GM21576 (cell line): ENCODE measurements around the gene FAM72C.
"Not testable (repeated sequence)": the region's sequence is repeated elsewhere in the genome, so short reads cannot be mapped to it uniquely, and the experiment has no call there.

Experiments
- ATAC-seq: cut with Tn5 transposase; IDR thresholded peaks from one replicate; pipeline ENCODE4 v1.9.1; 2021; ENCODE audit warnings: mild to moderate bottlenecking, moderate library complexity; ENCODE audit not compliant: unreplicated experiment

Gene FAM72C

DNA sequence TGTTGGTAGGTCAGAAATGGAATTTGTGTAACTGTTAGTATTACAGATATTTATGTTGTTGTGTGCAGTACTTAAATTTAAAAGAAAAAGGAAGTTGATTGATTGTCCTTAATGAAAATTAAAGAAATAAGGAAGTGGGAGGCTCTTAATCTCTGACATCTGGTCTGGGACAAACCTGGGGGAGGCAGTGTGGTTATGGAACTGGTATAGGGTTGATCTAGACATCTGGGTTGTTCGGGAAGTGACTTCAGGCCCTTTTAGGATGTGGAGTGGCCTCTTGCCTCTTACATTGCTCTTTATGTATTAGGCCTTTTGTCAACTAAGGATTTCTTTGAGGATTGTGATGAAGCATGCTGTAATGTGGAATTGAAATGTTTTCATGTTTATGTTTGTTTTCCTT is 16.1 kb upstream of the FAM72C start:
- ATAC-seq, result not testable (repeated sequence)

DNA sequence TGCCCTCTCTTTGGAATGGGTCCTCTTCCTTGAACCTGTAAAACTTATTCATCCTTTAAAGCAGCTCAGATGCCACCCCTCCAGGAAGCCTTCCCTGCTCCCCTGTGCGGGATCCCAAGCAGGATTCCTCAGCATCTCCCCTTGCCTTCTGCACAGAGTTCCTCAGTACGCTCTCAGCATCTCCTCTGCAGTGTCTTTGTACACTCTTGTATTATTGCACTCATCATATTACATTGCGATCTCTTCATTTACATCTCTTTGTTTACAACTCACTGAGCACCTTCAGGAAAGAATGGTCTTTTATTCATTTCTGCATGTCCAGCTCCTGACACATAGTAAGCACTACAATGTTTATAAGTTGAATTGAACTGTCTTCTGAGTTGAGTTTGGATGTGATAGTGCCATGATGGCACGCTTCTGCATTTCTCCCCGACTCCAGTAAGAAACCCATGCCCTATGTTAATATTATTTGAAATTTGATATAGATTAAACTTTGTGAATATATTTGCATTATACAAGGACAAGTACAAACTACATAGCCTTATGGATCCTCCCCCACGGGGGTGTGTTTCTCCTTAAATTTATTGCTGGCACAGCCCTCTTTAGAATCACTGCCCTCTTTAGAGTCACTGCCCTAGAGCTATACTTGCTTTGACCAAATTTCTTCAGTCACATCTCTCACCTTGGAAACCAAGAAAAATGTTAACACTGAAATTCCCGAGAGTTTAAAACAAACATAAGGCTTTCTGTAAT is 13.1 kb upstream of the FAM72C start:
- ATAC-seq, result not testable (repeated sequence)

GRCh38 chr1:143974416-143974815 is 2.6 kb upstream of the FAM72C start:
- not testable (repeated sequence) for ATAC-seq

GRCh38 chr1:143973876-143974414 is 2.2 kb upstream of the FAM72C start:
- not testable (repeated sequence) for ATAC-seq

DNA sequence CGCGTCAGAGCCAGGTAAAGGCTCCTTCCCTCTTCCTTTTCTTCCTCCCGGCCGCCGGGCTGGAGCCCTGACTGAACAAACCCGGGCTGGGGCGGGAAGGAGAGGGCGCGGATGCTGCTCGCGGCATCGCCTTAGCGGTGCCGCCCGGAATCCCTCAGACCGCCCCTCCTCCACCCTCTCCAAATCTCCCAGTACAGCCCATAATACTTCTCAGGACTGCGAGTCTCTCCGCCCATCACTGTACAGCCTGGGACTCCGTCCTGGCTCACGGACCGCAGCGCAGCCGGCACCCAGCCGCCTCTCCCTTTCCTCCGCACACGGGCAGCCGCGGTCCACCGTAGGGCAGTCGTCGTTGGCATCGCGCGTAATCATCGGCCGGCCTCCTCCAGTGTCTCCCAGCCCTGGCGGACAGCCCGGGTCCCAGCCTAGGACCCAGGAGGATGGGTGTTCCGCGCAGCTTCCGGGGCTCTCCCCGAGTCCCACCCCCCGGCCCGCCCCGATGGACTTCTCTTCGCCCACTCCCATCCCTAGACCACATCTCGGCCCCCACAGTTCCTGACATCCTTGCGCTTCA is 1.1 kb upstream of the FAM72C start:
- ATAC-seq, result peak; percentile 3

DNA sequence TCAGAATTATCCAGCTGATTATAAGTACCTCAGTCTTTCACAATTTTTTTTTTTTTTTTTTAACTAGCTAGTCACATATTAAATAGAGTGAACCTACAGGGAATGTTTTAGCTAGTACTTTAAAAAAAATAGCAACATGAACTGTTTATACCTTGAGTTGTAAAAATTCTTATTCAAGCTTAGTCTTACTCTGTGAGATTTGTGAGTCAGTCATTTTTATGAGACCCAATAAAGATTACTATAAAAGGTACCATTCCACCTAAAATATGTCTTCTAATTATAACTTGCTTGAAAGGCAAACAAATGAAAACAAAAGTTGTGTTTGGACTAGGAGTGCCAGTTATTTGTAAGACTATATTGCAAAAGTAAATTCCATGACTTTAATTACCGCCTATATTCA is 5.9 kb downstream of the FAM72C start:
- not testable (repeated sequence) for ATAC-seq

DNA sequence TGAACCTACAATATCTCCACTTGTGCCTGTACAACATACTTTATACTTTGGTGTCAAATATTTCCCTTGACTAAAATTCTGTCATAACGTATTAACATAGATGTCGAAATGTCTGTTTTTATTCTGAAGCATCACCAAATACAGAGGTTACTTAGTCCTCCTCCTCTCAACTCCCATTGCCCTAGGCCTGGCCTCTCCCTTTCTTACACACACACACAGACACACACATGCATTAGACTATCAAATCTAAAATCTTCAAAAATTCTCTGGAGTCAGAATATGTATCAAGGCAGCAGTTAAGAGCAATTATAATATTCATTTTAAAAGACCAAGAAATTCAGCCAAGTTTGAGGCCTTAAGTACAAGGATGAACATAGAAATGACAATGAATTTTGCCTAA is 7.5 kb downstream of the FAM72C start:
- not testable (repeated sequence) for ATAC-seq

DNA sequence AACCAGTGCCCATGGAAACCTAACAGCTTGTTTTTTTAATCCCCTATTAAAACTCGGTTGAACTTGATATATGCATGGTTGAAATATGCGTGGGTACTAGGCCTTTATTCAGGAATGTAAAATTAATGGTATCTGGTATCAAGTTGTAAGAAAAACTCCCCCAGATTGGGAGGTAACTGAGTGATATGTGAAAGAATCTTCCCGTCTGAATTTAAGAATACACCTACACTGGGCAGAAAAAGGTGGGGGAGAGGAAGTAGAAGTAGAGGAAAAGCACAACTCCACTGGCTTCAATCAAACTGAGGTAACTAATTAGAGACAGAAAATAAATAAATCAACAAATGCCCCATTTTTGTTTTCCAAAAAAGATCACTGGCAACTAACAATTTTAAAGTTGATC is 15.9 kb downstream of the FAM72C start:
- not testable (repeated sequence) for ATAC-seq

GRCh38 chr1:143952913-143953312 is 18.9 kb downstream of the FAM72C start:
- not testable (repeated sequence) for ATAC-seq

GRCh38 chr1:143951485-143952391 is 20.0 kb downstream of the FAM72C start:
- ATAC-seq, result not testable (repeated sequence)

GRCh38 chr1:143947749-143948148 is 24.0 kb downstream of the FAM72C start:
- not testable (repeated sequence) for ATAC-seq

DNA sequence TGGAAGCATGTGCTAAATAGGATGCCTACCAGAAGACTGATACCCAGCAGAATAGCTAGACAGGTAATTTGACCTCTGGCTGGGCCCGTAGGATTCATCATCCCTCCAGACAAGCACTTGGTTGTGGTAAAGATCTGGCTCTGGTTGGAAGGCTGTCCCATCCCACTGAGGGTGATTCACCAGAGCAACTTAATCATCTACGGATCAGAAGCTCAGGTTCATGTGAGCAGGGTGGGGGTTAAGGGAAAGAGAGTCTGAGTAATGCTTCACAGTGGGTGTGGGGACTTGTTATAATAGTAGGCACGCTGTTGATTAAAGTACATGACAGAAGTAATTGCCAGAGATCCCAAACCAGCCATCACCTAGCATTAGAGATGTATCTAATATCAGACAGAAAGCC is 26.5 kb downstream of the FAM72C start:
- ATAC-seq, result not testable (repeated sequence)

DNA sequence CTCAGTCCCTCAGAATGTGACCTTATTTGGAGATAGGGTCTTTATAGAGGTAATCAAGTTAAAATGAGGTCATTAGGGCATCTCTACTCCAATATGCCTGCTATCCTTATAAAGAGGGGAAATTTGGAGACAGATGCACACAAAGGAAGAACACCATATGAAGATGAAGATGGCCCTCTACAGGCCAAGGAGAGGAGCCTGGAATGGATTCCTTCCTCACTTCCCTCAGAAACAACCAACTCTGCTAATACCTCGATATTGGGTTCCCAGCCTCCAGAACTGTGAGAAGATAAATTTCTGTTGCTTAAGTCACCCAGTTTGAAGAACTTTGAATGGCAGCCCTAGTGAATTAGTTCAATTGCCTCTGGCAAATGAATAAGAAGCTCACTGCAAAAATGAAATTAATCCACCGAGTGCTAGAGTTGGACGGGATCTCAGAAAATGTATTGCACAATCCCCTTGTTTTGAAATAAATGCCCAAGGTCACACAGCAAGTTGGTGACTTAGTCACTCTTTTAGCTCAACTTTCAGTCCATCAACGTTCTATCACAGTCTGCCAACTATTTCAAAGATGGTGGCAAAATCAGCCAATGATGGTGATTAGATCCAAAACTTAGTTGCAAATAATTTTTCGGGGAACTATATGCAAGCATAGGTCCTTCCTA is 27.1 kb downstream of the FAM72C start:
- ATAC-seq, result not testable (repeated sequence)

DNA sequence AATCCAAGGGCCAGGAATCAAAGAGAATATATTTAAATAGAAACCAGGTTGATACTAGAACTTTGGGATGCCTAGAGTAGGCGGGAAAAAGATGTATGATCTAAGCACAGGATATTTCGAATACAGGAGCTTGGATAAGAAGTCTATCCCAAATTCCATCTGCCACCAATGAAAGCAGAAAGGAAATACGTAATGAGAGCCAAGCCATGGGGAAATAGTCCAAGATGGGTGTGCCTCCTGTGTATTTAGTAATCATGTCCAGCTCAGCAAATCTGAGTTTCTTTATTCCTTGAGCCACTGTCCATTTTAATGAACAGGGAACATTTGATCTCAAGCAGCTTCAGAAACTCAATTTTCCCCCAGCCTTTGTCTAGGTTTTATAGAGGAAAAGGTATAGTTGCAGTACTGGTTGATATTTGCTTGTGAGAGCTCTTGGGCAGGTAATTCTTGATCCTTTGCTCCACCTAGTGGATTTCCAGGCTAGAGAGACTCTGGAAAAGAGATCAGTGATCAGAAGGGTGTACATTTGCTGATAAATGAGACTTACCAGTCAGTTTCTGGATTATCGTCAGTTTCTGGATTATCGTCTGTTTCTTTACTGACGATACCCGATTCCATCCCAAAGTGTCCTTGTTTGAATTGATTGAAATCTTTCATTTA is 28.3 kb downstream of the FAM72C start:
- not testable (repeated sequence) for ATAC-seq

- not testable (repeated sequence) for ATAC-seq
Measured at GRCh38 chr1:143942238-143942860, 29.4 kb downstream of the FAM72C start.

DNA sequence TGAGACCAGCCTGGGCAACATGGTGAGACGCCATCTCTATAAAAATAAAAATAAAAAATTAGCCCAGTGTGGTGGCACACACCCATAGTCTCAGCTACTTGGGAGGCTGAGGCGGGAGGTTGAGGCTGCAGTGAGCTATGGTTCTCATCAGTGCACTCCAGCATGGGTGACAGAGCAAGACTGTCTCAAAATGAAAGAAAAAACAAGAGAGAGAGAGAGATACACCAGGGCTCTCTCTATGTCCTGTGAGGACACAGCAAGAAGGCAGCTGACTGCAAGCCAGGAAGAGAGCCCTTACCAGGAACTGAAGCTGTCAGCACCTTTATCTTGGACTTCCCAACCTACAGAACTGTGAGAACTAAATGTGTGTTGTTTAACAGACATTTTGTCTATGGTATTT is 32.1 kb downstream of the FAM72C start:
- ATAC-seq, result not testable (repeated sequence)

DNA sequence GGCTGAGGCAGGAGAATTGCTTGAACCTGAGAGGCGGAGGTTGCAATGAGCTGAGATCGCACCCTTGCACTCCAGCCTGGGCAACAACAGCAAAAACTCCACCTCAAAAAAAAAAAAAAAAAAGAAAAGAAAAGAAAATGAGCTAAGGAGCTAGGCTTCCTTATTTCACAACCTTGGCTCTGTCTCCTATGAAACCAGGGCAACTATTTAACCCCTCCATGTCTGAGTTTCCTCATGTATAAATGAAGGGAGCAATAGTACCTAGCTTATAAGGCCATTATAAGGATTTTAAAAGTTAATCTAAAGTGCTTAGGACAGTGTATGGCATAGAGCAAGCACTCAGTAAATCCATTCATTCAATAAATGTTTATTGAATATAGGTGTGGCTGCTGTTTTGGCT is 32.9 kb downstream of the FAM72C start:
- ATAC-seq, result not testable (repeated sequence)

DNA sequence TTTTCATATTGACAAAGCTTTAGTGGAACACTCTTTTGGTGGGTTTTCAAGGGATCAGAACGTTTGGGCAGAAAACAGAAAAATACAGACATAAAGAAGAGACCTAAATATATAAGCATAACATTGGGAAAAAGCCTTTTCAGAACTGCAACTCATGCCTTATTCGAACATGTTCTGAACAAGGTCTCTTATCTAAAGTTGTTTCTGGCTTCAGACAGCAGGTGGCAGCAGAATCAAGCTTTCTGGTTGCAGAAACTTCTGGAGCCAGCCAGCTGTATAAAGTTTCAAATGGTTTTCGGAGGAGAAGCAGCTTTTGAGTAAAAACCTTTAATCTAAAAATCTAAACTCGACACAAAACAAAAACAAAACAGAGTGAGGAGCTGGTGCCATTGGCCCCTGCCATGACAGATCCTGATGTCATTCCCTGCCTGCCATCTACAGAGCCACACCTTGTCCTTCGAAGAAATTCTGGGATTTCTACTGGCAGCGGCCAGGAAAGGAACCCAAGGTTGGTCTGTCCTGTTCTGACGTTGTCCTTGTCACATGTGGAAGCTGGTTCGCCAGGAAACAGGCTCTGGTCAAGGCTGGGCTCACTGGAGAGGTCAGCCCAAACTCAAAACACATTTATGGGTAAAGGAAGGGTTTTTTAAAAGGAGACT is 35.2 kb downstream of the FAM72C start:
- not testable (repeated sequence) for ATAC-seq

DNA sequence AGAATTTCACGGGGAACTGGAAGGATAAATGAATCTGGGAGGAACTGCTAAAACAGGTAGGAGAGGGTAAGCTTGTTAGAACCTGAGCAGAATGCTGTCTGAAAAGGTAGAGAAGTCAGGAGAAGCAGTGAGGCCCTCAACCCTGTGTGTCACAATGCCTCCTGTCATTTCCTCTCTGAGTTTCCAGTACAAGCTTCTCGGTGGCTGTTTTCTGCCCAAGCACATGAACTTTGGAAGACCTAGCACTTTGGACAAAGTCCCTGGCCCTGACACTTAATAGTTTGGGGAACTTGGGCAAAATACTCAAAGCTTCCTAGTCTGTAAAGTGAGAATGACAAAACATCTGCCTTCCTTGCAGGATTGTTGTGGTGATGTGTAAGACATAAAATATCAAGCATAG is 52.7 kb downstream of the FAM72C start:
- ATAC-seq, result not testable (repeated sequence)
